Left colon (tissue), 2 donors: ENCODE data around the gene BABAM2. TPM values are rescaled to one million over a fixed set of nuclear protein-coding genes. Genes with fewer than 3 reads are reported as not detected.
"Not testable (repeated sequence)": the region's sequence is repeated elsewhere in the genome, so short reads cannot be mapped to it uniquely, and the experiment has no call there.

Experiments
- ATAC-seq: fragments of 200-7000 bp; cut with Tn5 transposase; one replicate; pipeline ENCODE4 v1.9.1; 2020; ENCODE audit warnings: mild to moderate bottlenecking, moderate library complexity
- DNase-seq, 2 donors: peaks; one replicate each; pipeline ENCODE4 v3.0.0-alpha.2; 2020
- intact Hi-C, 2 donors: fragments of 100-400 bp; cut with DNase I in 1 of 2; cut with micrococcal nuclease in 1 of 2; formaldehyde crosslinking; loops; one replicate each; pipeline versions ENCODE4 v1.11.2 to v1.14.0; 2022; cut with DNase I, micrococcal nuclease
- total RNA-seq, 2 donors: library from RNA; stranded (reverse); fragmentation: NEBNext Ultra II Directional; extraction: Animal tissue kit (Norgen Biotek cat#: 25700); gene quantifications; one replicate each; pipeline ENCODE4 v1.2.1, GENCODE V29; 2021
- donor health status: DM: no; HTN: no; CAD: no.
- donor health status: DM: yes; HTN: yes; CAD: no.

BABAM2 gene
- total RNA-seq, 2 donors from 2014 or later, result 35.3 to 39.3 TPM

DNA sequence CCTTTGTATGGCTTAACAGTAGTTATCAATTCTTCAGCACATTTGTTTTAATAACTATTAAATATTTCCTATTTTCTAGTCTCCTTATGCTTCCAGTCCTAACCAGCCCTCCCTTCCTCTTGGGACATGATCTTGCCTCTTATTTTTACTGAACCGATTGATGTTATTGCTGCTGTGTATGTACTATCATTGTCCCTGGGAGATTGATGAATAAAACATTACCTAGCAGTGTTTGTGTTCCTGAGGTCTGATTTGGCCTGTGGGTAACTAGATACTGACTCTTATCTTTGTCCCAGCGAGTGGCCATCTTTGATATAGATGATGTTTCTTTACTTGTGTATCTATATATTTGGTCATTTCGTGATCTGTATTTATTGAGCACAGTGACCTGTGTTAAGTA lies 192.9 kb downstream of the BABAM2 start:
- intact Hi-C loops, result no loop called here
- ATAC-seq (no peak), DNase-seq (no peak)

DNA sequence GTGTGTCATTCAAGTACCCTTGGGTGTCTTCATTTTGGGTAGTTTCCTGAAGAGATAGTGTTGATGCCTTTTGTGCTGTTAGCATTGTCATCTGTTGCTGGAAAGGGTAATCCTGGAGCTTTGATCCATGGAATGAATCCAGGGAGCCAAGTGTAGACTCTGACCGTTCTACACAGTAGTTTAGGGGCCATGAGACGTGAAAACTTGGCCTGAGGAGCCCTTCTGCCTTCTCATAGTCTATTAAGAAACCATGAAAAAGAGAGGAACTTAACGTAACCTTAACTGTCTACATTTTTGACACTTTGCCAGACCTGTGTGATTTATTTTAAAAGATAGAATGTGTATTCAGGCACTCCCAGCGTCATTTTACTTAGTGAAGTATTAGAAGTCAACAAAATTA lies 194.0 kb downstream of the BABAM2 start:
- ATAC-seq, result no peak
- no peak for DNase-seq
- intact Hi-C loops, result no loop called here

DNA sequence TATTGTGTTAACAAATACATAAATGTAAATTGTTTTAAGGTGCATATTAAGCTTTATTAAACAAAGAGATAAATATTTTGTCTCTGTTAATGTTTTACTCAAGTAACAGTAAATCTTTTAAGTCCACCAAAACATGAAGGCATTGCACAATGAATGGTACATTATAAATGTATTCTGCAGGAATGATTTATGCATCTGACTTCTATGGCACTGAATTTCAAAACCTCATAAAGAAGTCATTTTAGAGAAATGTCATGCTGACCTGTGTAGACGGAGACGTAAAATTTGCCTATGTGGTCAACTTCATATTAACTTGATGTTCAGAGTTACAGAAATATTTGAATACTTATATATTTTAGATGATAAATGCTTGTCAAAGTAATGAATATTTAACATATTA lies 194.7 kb downstream of the BABAM2 start:
- ATAC-seq (no peak), DNase-seq (no peak)
- intact Hi-C loops, result no loop called here

DNA sequence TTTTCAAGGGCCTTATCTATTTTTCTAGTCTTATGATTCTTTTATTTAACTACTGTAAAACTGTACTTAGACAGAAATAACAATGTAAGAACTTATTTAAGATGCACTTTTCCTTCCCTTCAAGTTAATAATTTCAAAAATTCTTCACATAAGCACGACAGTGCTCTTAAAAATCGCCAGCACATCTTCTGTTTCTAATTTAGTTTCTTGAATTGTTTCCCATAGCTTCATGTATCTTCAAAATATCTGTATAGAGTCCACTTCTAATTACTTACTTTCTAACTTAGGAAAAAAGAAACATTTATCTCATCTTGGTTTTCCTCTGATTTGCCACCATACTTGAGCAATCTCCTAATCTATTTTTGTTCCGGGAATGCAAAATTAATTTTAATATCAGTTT lies 196.1 kb downstream of the BABAM2 start:
- intact Hi-C loops, result no loop called here
- no peak for DNase-seq
- no peak for ATAC-seq

DNA sequence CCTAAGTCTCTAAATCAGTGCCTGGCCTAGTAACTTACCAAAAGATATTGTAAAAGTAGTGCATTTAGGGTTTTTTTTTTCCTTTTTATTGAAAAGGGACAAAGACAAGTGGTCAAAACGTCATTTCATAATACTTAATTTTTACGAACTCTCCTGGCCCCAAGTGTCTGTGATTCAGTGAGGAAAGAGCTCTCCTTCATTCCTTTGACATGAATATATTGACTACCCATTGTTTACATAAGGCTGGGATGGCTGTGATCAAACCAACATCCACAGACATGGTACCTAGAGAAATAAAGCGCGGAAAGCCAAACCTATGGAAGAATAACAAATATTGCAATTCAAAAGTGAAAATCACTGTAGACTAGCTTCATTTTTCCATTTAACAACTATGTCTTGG lies 198.4 kb downstream of the BABAM2 start:
- ATAC-seq, result no peak
- intact Hi-C loops, result no loop called here

DNA sequence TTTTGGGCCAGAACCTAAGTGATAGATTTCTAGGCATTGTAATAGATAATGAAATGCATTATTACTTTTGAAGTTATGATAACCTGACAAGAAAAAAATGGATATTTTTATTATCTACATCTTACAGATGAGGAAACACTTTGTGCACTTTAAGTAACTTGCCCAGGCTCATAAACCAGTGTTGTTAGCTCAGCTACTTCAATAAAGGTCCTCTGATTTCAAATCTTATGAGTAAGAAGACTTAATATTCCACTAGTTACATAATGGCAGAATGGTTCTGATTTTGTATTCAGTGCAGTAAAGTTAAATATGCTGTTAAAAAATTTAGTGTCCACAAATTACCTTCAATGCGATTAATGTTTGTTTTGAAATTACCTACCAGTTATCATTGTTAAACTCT lies 199.0 kb downstream of the BABAM2 start:
- peak; percentile 46 for ATAC-seq
- intact Hi-C loops, result no loop called here
- DNase-seq, result no peak

More for the DNA sequence above, 198.4 kb downstream of the BABAM2 start:
- DNase-seq, result no peak

DNA sequence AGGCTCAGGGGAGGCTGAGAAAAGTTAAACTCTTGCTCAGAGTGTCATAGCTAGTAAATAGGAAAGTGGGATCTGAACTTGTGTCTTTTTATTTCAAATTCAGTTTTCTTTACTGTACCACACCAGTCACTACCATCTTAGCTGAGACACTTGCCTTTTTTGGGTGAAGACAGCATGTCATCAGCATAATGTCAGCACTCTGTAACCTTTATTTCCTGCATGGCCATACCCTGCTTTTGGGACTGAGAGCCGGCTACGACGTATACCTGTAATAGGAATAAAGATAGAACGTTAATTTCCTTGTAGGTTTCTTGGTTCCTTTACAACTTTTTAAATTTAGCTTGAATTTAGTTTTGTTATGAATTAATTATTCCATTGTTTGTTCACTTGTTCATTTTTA lies 202.8 kb downstream of the BABAM2 start:
- no peak for DNase-seq
- intact Hi-C loops, result no loop called here
- no peak for ATAC-seq

DNA sequence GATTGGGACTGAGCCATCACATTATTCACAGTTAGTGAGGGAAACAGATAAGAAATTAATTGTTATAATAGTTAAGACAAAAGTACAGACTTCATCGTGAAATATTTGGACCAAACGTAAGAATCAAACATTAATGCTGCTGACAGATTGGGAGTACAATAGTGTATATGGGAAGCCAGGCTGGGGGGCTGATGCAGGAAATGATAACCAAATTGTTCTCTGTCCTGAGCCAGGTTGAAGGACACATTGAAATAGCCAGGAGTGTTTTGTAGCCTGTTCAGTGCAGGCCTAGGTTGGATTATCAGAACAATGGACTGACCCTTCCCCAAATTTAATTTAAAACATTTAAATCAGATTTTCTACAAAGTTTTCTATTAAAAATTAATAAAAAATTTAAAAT lies 203.2 kb downstream of the BABAM2 start:
- DNase-seq (no peak), ATAC-seq (no peak)
- intact Hi-C loops, result no loop called here

DNA sequence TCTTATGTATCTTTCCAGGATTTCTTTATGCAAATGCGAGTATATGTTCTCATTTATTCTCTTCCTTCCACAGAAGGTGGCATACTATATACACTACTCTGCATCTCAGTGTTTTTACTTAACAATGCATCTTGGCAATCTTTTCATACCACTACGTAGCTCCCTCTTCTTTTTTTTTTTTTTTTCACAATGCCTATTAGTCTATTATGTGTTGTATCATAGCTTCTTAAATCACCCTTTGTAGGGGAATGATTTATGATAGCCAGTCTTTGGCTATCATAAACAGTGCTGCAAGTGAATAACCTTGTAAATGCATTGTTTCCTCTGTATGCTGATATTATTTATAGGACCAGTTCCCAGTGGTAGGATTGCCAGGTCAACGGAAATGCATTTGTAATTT lies 204.2 kb downstream of the BABAM2 start:
- peak; percentile 66 for ATAC-seq
- DNase-seq, result no peak
- intact Hi-C loops, result no loop called here

DNA sequence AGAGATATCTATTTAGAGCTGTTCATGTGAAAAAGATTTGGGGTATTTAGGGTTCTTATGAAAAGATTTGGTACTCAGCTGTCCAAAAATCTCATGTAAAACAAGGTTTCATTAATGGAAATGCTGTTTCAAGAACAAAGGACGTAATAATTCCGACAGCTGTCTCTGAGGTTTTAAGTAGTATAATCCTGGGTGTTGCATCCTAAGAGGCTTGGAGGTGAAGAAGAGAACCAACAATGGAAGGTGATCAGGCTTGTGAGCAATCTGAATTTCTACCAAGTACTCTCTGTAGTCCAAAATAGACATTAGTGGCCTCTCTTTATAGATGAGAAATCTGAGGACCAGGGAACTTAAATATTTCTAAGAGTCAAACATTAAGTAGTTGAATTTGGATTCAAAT lies 205.1 kb downstream of the BABAM2 start:
- intact Hi-C loops, result no loop called here
- ATAC-seq (no peak), DNase-seq (no peak)

DNA sequence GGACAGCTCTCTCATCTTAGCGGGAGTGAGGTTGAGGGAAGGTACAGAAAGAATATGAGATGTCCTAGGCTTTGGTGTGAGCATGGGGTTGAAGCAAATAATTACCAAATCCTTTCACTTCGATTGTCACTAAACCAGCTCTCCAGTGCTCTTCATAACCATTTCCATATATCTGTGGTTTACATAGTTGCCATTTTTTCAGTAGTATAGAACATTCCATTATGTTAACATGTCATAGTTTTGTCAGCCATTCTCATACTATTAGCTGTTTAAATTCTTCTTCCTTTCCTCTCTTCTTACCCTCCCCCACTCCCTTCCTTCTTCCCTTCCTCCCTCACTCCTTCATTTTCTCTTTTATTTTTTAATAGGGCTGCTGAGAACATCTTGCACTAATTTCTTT lies 205.9 kb downstream of the BABAM2 start:
- intact Hi-C loops, result no loop called here
- ATAC-seq (no peak), DNase-seq (no peak)

DNA sequence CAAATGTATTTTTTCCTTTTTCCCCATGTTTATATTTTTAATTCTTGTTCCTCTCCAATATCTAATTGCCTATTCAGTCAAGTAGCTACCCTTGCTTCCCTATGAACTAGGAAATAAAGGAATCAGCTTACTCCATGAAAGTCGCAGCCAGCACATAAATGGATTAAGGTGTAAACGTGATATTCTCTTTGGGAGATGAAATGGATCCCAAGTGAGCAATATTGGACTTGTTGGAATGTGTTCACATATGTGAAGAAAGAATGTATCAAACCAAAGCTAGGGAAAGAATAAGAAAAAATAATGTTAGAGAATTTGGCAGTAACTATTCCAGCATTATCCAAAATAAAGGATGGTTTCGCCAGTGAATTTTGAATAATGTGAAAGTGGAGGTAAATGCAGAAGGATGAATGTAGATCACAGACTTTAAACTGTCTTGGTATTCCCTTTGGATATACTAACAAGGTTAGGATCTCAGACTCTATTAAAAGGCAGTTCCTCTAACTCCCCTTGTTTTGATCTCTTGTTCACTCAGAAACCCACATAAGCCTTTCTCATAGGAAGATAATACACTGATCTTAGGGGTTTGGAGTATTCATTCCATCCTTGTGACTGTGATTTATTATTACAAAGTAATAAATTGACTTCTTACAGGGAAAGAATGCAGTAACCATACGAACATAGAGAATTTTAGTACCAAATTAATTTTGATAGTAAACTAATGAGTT lies 208.1 kb downstream of the BABAM2 start:
- intact Hi-C loops, result no loop called here
- DNase-seq (no peak), ATAC-seq (no peak)

DNA sequence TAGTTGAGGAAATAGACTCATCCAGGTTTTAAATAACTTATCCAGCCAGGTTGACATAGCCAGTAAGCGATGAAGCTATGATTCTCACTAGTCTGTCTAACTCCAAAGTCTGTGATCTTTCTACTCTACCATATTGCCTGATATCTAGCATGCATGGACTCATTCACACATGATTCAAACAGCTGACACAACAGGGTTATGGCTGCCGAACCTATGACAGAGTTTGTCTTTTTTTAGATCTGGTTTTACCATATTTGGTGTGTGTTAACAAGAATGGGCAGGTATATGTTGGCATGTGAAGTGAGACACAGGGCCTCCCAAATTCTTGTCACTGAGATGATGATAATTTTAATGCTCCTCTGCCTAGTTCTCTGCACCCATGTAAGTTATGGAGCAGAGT lies 210.6 kb downstream of the BABAM2 start:
- ATAC-seq (no peak), DNase-seq (no peak)
- intact Hi-C loops, result no loop called here

DNA sequence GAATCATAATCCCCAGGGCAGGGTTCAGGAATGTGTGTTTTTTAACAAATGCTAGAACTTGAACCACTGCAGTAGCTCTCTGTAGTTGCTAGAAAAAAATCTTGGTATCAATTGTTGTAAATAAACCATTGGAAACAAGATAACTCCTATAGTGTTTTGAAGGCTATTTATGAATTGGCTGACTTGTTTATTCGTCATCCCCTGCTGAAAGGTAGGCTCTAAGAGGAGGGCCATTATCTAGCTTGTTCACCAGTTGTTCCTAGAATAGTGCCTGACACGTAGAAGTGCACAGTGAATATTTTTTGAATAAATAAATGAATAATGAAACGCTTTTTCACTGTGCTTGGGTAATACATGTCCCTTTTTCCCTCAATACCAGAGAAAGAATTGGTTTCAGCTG lies 211.4 kb downstream of the BABAM2 start:
- ATAC-seq (no peak), DNase-seq (no peak)
- intact Hi-C loops, result no loop called here

DNA sequence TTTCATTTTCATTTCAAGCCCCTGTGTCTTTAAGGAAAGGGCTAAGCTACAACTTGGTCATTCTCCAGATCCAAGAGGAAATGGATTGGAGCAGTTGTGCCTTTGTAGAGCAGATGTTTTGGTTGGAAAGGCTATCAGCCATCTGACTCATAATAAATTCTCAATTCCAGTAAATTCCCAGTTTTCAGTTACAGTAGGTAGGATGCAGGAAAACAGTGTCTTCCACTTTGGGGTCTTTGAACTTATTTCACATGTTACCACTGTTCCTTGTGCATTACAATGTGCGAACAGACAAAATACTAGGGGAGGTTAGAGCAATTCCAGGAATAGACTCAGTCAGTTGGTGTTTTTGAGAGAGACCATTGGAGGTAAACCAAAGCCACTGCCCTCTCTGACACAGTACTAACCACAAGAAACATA lies 211.9 kb downstream of the BABAM2 start:
- ATAC-seq, result no peak
- intact Hi-C loops, result no loop called here
- no peak for DNase-seq

DNA sequence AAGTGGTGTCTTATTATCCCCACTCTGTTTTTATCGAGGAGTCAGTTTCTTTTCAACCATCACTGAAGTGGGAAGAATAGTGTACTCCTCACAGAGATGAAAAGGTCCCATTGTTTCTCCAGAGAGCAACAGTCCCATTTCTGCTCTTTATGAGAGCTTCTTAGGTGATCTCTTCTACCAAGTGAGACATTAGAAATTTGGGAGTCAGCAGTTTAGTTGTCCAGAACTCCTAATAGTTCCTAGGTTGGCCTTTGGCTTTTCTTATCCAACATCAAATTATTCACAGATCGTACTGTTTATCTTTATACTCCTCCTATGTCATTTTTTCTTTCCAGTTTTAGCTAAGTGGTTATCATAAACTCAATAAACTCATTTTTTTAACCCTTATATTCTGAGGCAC lies 213.1 kb downstream of the BABAM2 start:
- intact Hi-C loops, result no loop called here
- no peak for ATAC-seq
- DNase-seq, result no peak

DNA sequence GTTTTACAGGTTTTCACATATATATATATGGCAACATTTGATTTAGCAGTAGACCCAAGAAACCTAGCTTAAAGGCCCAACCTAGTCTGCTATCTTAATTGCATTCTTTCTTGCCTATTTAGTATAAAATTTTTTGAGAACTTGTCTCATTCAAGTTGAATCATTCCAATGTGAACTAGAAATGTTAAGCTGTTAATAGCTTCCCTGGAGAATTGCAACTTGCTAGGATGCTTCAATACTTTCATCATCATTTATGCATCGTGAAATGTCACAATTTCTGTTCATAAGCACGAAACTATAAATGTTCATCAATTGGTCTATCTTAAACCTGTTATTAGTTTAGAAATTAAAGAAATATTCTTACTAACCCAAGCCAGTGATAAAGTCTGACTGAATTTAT lies 217.6 kb downstream of the BABAM2 start:
- intact Hi-C loops, result no loop called here
- ATAC-seq, result no peak
- no peak for DNase-seq

DNA sequence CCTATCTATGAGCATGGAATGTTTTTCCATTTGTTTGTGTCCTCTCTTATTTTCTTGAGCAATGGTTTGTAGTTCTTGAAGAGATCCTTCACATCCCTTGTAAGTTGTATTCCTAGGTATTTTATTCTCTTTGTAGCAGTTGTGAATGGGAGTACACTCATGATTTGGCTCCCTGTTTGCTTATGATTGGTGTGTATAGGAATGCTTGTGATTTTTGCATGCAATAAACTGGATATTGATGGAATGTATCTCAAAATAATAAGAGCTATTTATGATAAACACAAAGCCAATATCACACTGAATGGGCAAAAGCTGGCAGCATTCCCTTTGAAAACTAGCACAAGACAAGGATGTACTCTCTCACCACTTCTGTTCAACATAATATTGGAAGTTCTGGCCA lies 223.2 kb downstream of the BABAM2 start:
- DNase-seq, ATAC-seq, intact Hi-C loops: not testable (repeated sequence)

DNA sequence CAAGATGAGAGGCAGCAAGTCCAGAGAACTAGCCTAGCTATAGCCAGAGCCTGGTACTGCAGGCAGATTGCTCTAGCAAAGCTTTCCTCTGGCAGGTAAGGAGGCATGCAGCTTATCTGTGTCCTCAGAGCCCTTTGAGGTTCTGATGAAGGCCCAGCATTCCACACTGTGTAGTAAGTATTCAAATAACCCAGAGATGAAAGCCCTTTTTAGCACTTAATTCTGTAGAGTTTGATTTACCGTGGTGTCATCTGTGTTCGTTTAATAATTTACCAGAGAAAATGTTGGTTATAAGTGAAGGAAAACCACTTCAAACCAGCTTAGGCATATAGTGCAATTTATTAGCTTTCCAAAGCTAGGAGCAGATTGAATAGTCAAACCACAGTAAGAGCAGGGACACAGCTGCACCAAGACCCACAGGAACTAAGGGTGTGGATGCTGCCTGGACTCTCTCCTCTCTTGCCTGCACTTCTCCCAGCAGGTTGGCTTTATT lies 226.6 kb downstream of the BABAM2 start:
- ATAC-seq (peak; percentile 80), DNase-seq (no peak)
- intact Hi-C loops, result no loop called here

DNA sequence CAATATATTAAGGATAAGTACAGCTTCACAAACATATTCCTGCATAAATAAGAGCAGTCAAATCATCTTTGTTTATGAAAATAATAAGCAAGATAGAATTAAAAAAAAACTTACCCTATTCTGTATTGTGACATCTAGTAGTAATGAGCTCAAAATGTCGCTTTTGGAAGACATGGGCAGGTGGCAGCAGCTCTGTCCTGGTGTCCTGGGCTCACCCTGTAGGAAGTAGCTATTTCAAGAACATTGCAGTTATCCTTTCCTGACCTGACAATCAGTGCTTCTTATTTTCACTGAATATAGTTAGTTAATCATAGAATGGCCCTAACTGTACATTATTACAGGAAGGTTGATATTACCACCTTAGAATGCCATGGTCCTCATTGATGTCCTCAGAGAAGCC lies 229.1 kb downstream of the BABAM2 start:
- intact Hi-C loops, result no loop called here
- no peak for DNase-seq
- no peak for ATAC-seq

DNA sequence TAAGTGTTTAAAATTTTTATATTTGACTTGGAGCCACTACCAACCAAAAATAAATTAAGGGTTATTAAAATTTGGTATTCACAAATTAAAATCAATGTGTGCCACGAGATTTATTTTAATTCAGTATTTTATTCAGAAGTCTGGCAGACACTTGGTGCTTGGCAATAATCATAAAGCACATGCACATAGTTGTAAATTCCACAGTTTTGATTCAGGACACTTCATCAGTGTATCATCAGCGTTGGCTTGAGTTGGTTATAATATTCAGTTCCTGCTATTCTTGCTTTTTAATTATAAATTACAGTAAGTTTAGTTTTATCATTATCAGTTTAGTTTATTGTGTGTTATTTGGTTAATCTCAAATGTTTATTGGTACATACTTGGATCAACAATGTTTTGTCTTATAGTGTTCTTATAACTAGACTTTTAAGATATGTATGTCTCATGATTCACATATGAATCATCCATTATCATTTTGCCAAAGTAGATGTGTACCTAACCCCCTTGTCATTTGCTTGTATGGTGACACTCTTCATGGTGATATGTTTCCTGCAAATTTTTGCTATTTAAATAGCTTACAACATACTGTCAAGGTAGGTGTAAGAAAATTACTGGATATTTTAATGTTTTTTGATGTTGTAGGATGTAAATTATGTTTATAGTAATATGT lies 237.9 kb downstream of the BABAM2 start:
- DNase-seq (no peak), ATAC-seq (no peak)
- intact Hi-C loops, result no loop called here
